GM19239 (cell line): ENCODE results near the gene PGP.
A peak's percentile ranks its signal among the peaks of the same experiment; 100 is the strongest.

Experiments
- DNase-seq: peaks from one replicate; pipeline ENCODE4 v3.0.0; 2011; ENCODE audit warnings: low spot score; ENCODE audit not compliant: insufficient read length
- FAIRE-seq: peaks from 2 replicates; lab custom pipeline; 2011; peaks lifted over from hg19 to GRCh38; lab: Jason Lieb, UNC

The PGP gene

DNA sequence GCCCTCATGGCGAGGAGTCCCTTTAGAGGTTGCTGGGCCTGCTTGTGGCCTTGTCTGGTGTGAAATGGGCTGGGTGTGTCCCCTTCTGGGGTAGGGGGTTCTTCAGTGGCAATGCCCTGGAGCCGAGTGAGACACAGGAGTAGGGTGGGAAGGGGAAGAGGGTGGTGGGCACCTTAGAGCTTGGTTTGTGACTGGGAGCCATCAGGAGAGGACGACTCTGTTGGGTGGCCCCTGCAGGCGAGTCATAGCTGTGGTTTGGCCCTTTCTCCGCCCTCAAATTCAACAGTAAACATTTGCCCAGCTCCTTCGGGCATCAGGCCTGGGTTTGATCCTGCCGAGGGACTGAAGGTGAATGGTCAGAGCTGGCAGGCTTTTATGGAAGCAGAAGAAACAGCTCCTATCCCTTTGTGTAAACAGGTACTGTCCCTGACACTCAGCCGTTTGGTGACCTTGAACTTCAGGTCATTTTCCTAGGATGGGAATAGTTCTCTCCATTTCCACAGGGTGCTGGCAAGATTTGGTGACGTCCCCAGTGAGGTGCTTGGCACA lies 11.7 kb upstream of the PGP start:
- FAIRE-seq (no peak), DNase-seq (no peak)

DNA sequence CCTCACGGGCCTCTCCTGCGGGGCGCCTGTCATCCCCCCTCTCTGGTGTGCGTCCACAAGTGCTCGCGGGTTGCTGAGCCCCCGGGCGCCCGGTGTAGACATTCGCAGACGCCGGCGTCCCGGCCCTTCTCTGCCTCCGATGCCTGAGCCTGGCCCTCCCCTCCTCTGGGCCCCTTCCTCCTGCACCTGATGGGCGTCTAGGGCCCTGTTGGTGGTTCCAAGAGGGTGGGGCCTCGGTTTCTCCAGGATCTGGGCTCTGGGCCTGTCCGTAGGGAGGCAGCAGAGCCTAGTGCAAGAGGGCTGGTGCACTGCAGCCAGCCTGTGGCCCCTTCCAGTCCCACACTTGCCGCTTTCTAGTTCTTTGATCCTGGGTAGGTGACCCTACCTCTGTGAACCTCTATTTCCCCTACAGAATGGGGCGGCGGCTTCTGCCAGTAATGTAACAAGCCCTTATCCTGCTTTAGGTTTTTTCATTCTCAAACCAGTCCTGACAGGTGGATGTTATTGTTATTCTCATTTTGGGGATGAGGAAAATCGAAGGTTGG lies 9.4 kb upstream of the PGP start:
- FAIRE-seq, result peak; percentile 18
- DNase-seq, result peak; percentile 52

DNA sequence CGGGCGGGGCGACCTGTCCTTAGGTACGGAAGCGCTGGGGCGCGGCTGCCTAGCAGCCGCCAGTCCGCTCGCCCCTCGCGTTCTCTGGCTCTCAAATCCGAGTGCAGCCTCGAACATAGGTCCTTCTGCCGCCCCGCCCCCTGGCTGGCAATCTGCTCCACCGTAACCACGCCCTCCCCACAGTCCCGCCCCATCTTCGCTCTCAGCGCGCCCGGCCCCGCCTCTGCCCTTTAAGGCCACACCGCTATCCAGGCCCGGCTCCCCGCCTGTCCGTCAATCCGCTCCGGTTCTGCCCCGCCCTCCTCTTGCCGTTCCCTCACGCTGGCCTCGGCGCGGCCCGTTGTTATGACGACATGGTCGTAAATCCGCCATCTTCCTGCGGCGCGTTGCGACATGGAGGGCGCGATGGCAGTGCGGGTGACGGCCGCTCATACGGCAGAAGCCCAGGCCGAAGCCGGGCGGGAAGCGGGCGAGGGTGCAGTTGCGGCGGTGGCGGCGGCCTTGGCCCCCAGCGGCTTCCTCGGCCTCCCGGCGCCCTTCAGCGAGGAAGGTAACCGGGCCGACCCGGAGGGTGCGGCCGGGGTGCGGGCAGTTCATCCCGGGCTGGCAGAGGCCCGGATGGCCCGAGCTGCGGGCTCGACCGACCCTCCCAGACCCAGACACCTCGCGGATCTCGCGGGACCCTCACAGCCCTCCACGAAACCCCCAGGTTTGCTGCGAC lies 8.7 kb upstream of the PGP start, which contains the start of gene E4F1:
Gene E4F1, plus strand, starts transcription at position 371 of the 721 bp plus-strand sequence. Its CDS starts 23 bp downstream, at position 394.
- DNase-seq, result peak; percentile 100
- FAIRE-seq, result peak; percentile 99

DNA sequence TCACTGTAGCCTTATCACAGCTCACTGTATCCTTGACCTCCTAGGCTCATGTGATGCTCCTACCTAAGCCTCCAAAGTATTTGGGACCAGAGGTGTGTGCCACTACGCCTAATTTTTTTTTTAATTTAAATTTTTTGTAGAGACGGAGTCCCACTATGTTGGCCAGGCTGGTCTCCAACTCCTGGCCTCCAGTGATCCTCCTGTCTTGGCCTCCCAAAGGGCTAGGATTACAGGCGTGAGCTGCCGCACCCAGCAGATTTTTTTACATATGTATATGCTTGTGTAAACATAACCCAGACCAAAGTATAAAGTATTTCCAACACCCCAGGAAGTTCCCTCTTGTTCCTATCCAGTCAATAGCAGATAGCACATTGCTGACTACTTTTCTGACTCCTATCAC lies 1.7 kb upstream of the PGP start:
- FAIRE-seq (no peak), DNase-seq (no peak)

DNA sequence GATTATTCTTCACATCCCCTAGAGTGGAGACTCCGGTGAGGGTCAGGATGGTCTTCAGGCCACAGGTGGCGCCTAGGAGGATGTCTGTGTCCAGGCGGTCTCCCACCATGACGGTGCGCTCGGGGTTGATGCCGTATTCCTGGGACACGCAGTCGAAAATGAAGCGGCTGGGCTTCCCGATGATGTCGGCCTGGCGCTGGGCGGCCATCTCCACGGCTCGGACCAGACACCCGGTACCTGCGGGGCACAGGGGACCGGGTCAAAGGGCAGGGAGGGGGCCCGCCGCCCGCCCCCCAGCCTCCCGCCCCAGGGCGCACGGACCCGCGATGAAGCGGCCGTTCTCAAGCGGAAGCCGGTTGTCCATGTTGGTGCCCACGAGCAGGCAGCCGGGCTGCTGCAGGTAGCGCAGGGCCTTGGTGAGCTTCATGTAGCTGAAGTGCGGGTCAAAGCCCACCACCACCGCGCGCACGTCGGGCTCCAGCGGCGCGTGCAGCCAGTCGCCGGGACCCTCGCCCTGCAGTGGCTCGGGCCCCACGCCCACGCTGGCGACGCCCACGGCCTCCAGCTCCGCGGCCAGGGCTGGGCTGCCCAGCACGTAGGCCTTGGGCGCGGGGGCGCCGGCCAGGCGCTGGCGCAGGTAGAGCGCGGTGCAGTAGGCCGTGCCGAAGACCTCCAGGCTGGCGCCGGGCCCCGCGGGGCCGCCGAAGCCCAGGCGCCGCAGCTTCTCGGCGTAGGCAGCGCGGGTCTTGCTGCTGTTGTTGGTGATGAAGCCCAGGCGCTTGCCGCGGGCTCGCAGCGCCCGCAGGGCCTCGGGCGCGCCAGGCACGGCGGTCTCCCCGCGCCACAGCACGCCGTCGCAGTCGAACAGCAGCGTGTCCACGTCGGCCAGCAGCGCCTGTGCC lies 572 bp downstream of the PGP start:
- DNase-seq, result no peak
- no peak for FAIRE-seq

DNA sequence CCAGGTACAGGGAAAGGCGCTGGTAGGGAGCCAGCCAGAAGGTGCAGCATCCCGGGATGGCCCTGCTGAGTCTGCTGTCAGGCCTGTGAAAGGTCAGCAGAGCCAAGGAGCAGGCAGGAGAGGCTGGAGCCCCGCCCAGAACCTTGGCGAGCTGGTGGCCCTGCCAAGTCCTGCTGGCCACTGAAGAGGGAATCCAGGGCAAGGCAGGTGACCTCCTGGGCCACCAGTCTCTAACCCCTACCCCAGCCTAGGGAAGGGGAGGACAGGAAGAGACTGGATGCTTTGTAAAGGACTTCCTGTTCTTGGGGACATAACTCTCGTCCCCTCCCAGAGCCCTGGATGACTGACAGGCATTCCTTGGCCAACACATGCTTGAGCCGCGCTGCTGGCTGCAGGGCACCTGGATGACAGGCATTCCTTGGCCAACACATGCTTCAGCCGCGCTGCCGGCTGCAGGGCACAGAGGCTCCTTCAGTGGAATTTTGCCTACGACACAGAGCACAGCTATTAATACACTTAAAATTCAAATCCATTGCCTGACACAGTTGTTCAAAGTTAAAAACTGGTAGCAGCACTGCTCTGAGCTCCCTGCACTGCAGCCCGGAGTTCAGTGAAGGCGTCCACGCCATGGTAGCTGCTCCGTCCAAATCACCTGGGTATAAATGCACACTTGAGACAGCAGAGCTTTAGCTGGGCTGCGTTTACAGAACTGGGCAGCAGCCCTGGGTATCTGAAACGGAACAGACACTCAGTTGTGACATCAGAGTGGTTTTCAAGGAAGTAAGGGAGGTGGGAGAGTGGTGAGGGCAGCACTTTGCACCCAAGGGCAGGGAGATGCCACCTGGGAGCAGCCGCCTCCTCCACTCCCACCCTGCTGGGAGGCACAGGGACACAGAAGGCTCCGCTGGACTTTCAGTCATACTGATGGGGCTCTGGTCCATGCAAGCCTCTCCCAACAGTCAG lies 2.0 kb downstream of the PGP start:
- FAIRE-seq, result no peak
- DNase-seq, result no peak

DNA sequence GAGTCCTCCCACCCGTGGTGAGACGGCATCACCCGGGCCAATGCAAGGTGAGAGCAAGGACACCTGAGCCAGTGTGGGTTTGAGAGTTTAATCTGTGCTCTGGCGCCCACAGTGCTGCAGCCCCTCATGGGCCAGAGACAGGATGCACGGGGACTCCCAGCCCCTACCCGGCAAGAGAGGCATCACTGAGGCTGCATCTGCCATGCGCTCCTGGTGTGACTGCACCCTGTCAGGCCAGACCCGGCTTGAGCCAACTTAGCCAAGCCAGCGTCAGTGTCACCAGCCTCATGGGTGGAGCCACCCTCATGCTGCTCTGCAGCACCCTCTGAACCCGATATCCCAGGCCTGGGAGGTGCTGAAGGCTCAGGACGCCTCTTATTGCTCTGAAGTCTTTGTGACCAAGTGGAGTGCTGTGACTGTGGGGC lies 2.7 kb downstream of the PGP start:
- FAIRE-seq, result no peak
- no peak for DNase-seq

DNA sequence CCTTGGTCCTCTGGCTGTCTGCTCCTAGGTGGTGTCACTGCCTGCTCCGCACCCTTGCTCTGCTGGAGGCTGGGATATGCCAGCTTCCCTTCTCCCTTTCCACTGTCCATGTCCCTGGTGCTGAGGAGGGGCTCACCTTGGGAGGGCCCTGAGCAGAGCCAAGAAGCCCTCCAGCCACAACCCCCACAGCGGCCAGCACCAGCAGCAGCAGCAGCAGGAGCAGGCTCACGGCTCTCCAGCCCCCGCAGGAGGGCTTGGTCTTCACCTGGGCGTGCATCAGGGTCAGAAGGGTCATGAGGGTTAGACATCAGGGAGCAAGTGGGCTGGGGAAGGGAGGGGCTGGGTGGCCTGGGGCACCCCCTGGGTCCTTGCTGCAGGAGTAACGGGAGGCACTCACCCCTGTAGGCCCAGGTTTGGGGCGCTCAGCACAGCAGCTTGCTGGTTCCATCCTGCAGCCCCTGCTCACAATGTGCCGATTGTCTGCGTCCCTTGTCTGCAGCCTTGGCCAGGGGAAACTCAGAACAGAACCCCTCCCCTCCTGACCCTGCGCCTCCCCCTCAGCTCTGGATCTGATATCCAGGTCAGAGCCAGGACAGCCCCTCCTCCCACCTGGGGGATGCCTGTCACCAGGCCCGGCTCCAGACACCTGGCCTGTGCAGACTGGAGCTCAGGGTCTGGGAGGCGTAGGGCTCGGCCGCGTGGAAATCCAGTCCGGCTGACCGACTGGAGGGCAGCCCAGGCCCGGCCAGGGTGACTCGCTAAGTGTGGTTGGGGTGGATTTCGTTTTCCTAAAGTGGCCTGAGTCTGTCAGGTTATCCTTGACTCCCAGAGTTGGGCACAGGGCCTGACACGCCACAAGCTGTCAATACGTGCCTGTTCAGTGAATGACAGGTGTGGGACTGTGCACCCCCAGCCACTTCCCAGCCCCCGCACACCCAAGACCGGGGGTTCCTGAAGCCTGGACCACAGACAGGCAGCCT lies 4.0 kb downstream of the PGP start, which contains the start of gene BRICD5:
Gene BRICD5, minus strand, starts transcription at position 478 of the 980 bp plus-strand sequence. Its CDS starts 30 bp downstream, at position 448.
- FAIRE-seq (no peak), DNase-seq (no peak)

DNA sequence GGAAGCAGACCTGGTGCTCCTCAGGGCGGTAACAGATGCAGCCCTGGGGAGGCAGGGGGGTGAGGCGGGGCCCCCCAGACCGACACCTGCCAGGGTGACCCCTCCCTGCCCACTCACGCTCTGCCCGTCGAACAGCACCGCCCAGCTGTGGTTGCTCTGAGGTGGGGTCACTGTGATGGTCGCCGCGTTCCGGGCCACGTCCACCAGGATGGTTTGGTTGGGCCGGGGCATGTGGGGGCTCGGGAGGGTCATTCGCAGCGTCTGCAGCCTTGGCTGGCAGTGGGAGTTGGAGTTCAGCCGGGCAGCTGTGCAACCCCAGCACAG lies 4.7 kb downstream of the PGP start:
- no peak for FAIRE-seq
- DNase-seq, result no peak

DNA sequence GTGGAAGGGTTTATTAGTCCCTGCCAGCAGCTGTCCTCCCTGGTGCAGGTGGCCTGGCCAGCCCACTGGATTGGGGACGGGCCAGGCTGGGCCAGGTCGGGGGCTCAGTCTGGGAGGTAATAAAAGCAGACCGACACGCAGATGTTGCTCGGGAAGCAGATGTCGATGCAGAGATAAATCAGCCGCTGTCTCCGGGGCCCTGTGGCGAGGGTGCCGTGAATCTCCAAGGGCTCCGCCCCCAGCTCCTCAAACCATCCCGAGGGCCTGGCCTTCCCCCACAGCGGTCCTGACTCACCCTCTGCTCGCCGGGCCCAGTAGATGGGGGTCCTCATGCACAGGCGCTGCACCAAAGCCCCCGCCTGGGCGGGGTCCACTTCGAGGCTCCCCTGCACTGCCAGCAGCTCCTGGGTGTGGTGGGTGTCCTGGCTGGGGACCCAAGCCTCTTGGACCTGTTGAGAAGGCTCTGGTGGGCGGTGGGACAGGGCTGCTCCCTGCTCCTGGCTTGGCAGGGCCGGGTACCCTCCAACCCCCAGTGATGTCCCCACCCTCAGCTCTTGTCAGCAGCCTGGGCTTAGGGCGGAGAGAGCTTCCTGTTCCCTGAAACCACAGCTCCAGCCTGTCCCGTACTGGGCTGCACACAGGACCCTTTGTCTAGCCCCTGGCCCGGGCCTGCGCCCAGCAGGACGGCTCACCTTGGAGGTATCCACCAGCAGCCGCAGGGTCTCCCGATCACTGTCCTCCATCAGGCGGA lies 5.2 kb downstream of the PGP start:
- no peak for DNase-seq
- no peak for FAIRE-seq

DNA sequence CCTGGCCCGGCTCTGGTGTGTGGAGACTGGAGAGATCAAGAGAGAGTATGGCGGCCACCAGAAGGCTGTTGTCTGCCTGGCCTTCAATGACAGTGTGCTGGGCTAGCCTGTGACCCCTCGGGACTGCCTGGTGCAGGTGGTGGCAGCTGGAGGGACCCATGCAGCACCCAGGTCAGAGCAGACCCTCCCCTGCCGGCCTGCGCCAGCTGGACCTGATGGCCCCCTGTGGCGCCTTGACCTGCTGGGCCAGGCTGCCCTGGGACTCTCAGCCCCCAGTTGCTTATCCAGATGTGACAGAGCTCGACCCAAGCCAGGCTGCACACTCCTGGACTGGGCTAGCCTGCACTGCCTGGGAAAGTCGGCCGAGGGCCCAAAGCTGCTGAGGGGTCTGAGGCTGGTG lies 5.9 kb downstream of the PGP start:
- DNase-seq (no peak), FAIRE-seq (no peak)

DNA sequence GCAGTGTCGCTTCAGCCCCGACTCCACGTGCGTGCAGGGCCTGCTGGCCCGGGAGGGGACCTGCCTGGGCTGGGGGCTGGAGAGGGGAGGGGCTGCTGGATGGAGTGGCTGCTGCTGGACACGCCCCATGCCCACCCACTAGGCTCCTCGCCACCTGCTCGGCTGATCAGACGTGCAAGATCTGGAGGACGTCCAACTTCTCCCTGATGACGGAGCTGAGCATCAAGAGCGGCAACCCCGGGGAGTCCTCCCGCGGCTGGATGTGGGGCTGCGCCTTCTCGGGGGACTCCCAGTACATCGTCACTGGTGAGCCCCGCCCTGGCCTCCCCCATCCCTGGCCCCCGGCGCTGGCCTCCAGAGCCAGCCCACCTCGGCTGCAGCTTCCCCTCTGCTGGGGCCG lies 6.3 kb downstream of the PGP start:
- no peak for DNase-seq
- no peak for FAIRE-seq

DNA sequence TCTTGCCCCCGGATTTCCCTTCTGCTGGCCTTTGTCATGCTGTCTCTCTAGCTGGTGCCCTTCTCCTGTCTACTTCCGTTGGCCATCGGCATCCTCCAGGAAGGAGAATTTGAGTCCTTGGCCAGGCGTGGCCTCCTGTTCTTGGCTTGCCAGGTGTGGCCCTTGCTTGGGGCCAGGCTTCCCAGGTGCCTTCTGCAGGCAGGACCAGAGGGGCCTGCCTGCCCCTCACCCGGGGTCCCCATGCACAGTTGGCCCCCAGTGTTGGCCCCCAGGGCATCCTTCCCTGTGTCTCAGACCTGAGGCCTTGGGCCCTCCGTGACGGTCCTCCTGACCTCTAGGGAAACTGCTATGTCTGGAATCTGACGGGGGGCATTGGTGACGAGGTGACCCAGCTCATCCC lies 6.8 kb downstream of the PGP start:
- DNase-seq, result no peak
- FAIRE-seq, result no peak

DNA sequence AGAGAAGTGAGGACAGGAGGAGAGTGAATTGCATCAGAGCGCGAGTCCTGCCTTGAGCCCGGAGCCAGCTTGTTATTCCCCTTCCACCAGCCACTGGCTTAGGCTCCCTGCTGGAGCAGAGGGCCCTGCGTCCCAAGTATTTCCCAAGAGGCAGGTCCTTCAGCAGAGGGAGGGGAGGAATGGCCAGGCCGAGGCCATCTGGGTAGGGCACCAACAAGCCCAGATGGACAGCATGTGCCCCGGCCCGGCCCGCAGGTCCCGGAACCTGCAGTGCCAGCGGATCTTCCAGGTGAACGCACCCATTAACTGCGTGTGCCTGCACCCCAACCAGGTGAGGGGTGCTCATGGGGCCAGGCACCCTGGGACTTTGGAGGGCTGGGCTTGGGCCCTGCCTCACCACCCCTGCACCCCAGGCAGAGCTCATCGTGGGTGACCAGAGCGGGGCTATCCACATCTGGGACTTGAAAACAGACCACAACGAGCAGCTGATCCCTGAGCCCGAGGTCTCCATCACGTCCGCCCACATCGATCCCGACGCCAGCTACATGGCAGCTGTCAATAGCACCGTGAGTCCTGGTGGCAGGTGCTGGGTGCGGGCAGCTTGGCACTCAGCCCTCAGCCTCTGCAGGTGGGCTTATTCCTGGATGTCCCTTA lies 7.7 kb downstream of the PGP start:
- no peak for FAIRE-seq
- DNase-seq, result no peak

DNA sequence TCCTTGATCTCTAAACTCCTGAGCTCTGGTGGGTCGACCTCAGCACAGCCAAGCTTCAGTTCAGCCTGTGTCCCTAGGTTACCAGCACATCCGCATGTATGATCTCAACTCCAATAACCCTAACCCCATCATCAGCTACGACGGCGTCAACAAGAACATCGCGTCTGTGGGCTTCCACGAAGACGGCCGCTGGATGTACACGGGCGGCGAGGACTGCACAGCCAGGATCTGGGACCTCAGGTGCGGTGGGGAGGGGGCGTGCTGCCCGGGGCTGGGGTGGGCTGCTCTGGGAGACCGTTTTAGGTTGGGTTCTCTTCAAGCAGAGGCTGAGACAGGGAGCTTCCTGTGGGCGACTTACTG lies 8.2 kb downstream of the PGP start:
- DNase-seq, result no peak
- FAIRE-seq, result no peak

DNA sequence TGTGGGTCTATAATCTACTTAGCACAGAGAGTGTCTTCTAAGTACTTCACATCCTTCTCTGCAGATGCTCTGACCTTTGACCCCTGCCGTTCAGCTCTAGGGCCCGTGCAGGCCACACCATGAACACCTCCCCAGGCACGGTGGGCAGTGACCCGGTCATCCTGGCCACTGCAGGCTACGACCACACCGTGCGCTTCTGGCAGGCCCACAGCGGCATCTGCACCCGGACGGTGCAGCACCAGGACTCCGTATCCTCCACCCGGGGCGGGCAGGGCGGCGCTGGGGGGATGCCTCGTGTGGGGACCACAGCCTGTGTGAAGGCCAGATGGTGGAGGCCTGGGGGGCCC lies 8.7 kb downstream of the PGP start:
- FAIRE-seq, result no peak

DNA sequence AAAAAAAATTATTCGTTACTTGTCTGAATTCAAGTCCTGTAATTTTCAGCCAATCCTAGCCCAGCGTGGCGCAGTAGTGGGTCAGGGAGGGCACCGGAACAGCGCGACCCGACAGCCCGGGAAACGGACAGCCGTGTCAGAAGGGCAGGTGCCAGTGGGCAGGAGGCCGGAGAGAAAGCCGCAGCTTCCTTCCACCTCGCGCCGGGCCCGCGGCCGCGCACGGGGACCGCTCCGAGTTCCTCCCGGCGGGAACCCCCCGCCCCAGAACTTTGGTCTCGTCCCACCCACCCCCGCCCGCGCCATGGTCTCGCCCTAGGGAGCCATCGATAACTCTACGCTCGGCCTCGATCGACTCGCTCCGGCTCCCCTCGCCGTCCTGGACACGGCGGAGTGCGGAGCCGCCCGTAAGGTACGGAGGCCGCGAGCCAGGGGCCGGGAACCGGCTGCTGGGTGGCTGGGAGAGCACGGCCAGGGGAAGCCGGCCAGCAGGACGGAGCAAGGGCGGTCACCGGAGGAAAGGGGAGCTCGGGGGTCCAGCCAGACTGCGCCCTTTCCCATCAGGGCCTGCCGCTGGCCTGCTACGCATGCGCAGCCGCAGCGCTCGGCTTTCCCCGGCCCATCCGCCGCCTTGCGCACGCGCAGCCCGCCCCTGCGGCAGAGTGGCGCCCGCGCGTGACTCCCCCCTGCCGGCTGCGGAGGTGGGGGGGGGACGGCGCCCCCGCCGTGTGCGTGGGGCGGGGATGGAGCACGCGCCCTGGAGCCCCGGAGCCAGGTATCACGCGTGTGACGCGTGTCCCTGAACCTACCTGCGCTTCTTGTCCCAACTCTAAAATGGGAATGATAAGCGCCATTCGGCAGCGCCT lies 9.3 kb downstream of the PGP start, which contains the start of gene MLST8:
Gene MLST8, plus strand, starts transcription at position 351 of the 863 bp plus-strand sequence. CDS start 632 bp downstream, outside the sequence.
- DNase-seq (peak; percentile 99), FAIRE-seq (peak; percentile 88)

More for the DNA sequence above, 8.7 kb downstream of the PGP start:
- no peak for DNase-seq
